HFF-Myc (cell line): ENCODE measurements around the gene CHCT1.

Experiments
- DNase-seq: peaks from one replicate; pipeline ENCODE4 v3.0.0-alpha.2; 2011; ENCODE audit warnings: low read depth; ENCODE audit errors: extremely low read depth
- H3K4me3 ChIP-seq: replicated peaks from 2 replicates; pipeline ENCODE4 v1.5.1; 2011; ENCODE audit warnings: low read depth, mild to moderate bottlenecking, control low read depth, low read length
- CTCF ChIP-seq: IDR thresholded peaks from 2 replicates; pipeline ENCODE4 v1.5.1; 2012; ENCODE audit warnings: mild to moderate bottlenecking, low read depth, low read length, control low read depth; ENCODE audit errors: missing control alignments

The CHCT1 gene

DNA sequence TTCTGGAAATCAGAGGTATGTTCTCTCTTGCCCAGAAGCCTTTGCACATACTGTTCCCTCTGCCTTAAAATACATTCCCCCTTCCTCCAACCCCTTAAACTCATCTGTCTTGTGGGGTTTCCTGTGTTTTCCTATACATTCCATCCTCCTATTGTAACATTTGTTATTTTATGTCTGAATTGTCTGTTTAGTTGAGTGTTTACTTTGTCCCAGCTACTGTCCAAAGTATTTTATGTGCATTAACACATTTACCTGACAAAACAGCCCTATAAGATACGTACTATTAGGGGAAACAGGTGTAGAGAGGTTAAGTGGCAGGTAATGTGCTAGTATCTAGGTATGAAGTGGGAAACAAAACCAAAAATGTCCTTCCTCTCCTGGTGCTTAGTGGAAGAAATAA, 42.1 kb downstream of the CHCT1 start:
- no peak for DNase-seq
- TF ChIP-seq CTCF = no peak
- H3K4me3 ChIP-seq = no peak overlapping the region

GRCh38 chr17:60468371-60468770, 46.1 kb downstream of the CHCT1 start:
- no peak for TF ChIP-seq CTCF
- no peak for DNase-seq
- H3K4me3 ChIP-seq = no peak overlapping the region

DNA sequence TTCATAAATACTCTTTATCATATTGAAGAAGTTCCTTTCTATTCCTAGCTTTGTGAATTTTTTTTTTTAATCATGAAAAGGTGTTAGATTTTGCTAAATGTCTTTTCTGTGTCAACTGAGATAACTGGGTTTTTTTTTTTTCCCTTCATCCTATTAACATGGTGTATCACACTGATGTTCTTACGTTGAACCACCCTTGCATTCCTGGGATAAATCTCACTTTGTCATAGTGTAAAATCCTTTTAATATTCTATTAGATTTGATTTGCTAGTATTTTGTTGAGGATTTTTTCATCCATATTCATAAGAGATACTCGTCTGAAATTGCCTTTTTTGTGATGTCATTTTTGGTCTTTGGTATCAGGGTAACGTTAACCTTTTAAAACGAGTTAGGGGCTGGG, 49.2 kb downstream of the CHCT1 start:
- no peak for TF ChIP-seq CTCF
- H3K4me3 ChIP-seq = no peak overlapping the region
- DNase-seq = no peak

GRCh38 chr17:60472449-60472848, 50.2 kb downstream of the CHCT1 start:
- DNase-seq = no peak
- H3K4me3 ChIP-seq = no peak overlapping the region
- TF ChIP-seq CTCF = no peak

GRCh38 chr17:60473788-60474187, 51.5 kb downstream of the CHCT1 start:
- DNase-seq = peak; percentile 22
- no peak for TF ChIP-seq CTCF
- no peak overlapping the region for H3K4me3 ChIP-seq
